GM19193 (cell line): ENCODE measurements around the gene ARPC1A.

Experiments used
- POLR2A ChIP-seq: IDR thresholded peaks from 4 replicates; pipeline ENCODE4 v1.6.1; 2011; ENCODE audit not compliant: insufficient read depth, insufficient read length; ENCODE audit errors: extremely low read depth

The ARPC1A gene

DNA sequence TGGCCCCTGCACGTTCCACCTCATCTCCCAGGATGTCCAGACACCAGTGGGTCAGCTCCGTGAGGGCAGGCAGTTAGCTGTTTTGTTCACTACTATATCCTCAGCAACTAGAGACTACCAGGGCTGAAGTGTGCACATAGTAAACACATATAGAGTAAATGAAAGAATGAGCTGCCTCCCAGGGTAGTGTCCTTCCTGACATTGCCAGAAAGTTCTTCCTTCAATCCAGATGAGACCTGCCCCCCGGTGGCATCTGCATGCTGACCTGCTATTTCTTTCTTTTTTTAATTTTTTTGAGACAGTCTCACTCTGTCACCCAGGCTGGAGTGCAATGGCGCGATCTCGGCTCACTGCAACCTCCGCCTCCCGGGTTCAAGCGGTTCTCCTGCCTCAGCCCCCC, 14.0 kb upstream of the ARPC1A start:
- TF ChIP-seq POLR2A, result no peak

GRCh38 chr7:99312316-99313203, 13.1 kb upstream of the ARPC1A start:
- TF ChIP-seq POLR2A, result no peak

GRCh38 chr7:99313204-99313573, 12.5 kb upstream of the ARPC1A start:
- TF ChIP-seq POLR2A, result no peak

GRCh38 chr7:99314504-99314903, 11.2 kb upstream of the ARPC1A start:
- no peak for TF ChIP-seq POLR2A

GRCh38 chr7:99320371-99320770, 5.3 kb upstream of the ARPC1A start:
- TF ChIP-seq POLR2A, result no peak

DNA sequence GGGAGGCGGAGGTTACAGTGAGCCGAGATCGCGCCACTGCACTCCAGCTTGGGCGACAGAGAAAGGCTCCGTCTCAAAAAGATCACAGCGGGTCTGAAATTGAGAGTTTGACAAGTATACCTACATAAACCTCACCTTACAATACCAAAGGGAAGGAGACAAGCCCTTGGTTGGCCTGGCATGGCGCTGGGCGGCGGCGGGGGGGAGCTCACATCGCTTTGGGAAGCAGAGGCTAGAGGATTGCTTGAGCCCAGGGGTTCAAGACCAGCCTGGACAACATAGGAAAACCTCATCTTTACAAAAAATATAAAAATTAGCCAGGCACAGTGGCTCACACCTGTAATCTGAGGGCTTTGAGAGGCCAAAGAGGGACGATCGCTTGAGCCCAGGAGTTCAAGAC, 1.1 kb upstream of the ARPC1A start:
- TF ChIP-seq POLR2A, result no peak

- TF ChIP-seq POLR2A, result no peak
Observed at GRCh38 chr7:99325001-99325493, 651 bp upstream of the ARPC1A start.

- no peak for TF ChIP-seq POLR2A
Observed at GRCh38 chr7:99326408-99326782, 697 bp downstream of the ARPC1A start.

DNA sequence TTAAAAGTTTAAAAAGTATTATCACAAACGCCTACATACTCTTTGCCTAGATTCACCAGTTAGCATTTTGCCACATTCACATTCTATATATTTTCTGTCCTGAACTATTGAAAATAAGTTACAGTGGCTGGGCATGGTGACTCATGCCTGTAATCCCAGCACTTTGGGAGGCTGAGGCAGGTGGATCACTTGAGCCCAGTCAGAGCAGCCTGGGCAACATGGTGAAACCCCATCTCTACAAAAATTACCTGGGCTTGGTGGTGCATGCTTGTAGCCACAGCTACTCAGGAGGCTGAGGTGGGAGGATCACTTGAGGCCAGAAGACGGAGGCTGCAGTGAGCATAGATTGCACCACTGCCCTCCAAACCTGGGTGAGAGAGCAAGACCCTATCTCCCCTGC, 5.3 kb downstream of the ARPC1A start:
- TF ChIP-seq POLR2A, result no peak

GRCh38 chr7:99339595-99339994, 13.9 kb downstream of the ARPC1A start:
- TF ChIP-seq POLR2A, result no peak

DNA sequence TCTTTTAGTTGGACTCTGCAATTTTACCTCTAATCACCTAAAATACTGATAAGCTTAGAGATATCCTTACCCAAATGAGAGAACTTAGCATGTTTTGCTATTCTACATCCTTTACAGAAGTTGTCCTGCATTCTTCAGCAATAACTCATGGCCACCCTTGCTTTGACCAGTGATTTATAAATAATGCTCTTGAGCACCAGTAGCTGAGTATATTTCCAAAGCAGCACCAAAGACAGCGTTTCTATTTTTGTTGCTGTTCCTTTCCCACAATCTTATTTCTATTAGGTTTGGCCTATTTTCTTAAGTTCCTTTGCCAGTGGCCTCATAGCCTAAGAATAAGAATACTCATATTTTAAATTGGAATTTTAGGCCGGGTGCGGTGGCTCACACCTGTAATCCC, 15.0 kb downstream of the ARPC1A start:
- TF ChIP-seq POLR2A, result no peak

DNA sequence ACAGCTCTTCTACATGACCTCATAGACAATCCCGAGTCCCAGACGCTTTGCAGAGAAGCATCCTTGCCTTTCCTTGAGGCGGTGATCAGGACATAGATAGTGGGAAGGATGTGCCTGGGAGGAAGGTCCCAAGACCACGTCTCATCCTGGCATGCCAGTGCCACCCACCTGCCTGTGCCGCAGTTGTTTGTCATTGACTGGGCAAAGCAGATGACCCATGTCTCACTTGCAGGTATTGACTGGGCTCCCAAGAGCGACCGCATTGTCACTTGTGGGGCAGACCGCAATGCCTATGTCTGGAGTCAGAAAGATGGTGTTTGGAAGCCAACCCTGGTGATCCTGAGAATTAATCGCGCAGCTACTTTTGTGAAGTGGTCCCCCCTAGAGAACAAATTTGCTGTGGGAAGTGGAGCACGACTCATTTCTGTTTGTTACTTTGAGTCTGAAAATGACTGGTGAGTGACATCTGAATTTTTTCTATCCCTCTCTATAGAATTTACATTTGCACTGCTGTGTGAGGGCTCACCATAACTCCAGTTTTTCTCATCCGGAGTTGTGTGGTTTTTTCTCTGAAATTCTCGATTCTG, 18.5 kb downstream of the ARPC1A start:
- TF ChIP-seq POLR2A, result no peak

DNA sequence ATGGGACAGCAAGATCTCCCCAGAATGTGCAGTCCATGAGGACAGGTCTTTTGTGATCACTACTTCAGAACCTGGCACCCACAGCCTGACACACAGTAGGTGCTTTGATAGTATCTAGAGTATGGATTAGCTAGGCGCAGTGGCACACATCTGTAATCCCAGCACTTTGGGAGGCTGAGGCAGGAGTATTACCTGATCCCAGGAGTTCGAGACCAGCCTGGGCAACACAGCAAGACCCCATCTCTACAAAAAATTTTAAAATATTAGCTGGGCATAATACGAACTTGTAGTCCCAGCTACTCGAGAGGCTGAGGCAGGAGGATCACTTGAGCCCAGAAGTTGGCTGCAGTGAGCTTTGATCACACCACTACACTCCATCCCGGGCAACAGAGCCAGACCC, 26.5 kb downstream of the ARPC1A start:
- no peak for TF ChIP-seq POLR2A

DNA sequence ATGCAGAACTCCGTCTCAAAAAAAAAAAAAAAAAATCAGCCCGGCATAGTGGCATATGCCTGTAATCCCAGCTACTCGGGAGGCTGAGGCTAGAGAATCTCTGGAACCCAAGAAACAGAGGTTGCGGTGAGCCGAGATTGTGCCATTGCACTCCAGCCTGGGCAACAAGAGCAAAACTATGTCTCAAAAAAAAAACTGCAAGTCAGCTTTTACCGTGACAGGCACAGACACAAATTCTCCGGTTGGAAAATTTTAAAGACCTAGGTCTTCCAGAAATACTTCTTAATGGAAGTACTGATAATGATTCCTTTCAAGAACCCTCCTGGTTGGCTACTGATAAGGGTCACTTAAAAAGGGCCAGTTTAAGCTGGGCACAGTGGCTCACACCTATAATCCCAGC, 29.4 kb downstream of the ARPC1A start:
- no peak for TF ChIP-seq POLR2A

DNA sequence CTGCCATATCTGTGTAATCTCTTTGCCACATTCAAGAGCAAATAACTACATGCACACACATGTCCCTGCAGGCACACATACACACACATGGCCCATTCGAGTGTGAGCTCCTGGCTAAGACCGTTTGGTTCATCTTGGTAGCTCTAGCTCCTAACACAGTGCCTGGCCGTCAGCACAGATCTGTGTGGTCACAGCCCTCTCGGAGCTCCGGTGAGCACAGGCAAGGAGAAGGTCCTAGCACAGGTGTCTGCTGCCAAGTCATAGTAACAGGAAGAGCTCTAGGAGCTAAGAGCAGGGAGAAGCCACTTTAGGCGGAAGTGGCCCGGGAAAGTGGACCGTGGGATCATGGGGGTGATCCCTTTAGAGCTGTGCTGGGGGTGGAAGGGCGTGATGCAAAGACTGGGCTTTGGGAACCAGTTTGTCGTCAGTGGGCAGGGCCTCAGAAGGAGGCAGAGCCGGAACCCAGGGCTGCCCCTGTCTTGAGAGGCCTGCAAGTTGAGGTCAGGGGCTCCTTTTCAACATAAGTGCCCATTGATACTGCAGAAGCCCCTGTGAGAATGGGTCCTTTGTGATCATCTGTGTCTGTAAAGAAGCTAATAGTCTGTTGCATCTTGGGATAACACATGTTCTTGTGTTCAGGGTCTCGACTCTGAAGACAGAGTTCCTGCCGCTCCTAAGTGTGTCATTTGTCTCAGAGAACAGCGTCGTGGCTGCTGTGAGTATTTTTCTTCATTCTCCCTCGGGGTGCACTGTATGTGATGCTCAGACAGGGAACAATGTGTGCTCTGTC, 32.2 kb downstream of the ARPC1A start:
- TF ChIP-seq POLR2A, result no peak
